Measurements from ENCODE around the gene UNC5A.

Gene UNC5A

GRCh38 chr5:176796411-176796810, 13.9 kb upstream of the UNC5A start:
- Histone ChIP-seq H3K36me3 (replicated peaks in 1 of 2; ENCODE audit: control insufficient read depth in 2 of 2, insufficient read depth in 2 of 2, low read length in 2 of 2) (peaks cover 0 to 2% of the 10 kb centered on the region in 2 donors), H3K4ac (ENCODE audit: low read length) (no peak overlapping the region), H2AFZ (ENCODE audit: low read length) (no peak overlapping the region), H2BK12ac (ENCODE audit: low read length) (no peak overlapping the region), H4K8ac (ENCODE audit: low read depth, low read length) (no peak overlapping the region), H2BK120ac (ENCODE audit: low read depth, low read length) (no peak overlapping the region), H3K4me3 (ENCODE audit: low read length in 2 of 2) (no peak overlapping the region), H3K27me3 (ENCODE audit: control insufficient read depth in 3 of 3, insufficient read depth in 3 of 3, low read depth in 1 of 3, low read length in 3 of 3) (peaks cover 0 to 67% (median 5%) of the 10 kb centered on the region in 3 experiments), H3K18ac (ENCODE audit: low read length) (no peak overlapping the region), H3K9me3 (replicated peaks in 1 of 2; ENCODE audit: control insufficient read depth in 2 of 2, insufficient read depth in 1 of 2, low read depth in 1 of 2, low read length in 2 of 2) (peaks cover 0 to 8% of the 10 kb centered on the region in 2 donors), H4K91ac (ENCODE audit: low read depth, low read length, poor library complexity) (no peak overlapping the region), H2BK5ac (ENCODE audit: low read length) (no peak overlapping the region), H2BK15ac (ENCODE audit: low read length) (no peak overlapping the region), H2AK5ac (ENCODE audit: low read depth, low read length) (no peak overlapping the region), H3K9ac (ENCODE audit: low read depth, low read length, poor library complexity) (no peak overlapping the region), H3K14ac (ENCODE audit: low read length) (no peak overlapping the region), H3K23ac (ENCODE audit: low read depth, low read length, poor library complexity) (no peak overlapping the region), H3K79me1 (ENCODE audit: low read depth, low read length) (no peaks in the 10 kb centered on the region), H3K27ac (replicated peaks; ENCODE audit: low read length) (no peak overlapping the region), H3K4me1 (ENCODE audit: control insufficient read depth in 2 of 2, insufficient read depth in 1 of 2, low read depth in 1 of 2, low read length in 2 of 2) (peaks cover 0 to 8% of the 10 kb centered on the region in 2 donors), H3K4me2 (ENCODE audit: insufficient read depth, low read length, poor library complexity, severe bottlenecking) (no peak overlapping the region)
- no CpG with 5 or more reads among the region's 9 CpGs for WGBS, 2 donors (ENCODE audit: extremely low coverage in 2 of 2, insufficient read length in 2 of 2, insufficient replicate concordance in 1 of 2)
- DNase-seq (ENCODE audit: low spot score), result no peak

GRCh38 chr5:176796970-176797369, 13.4 kb upstream of the UNC5A start:
- H2BK15ac ChIP-seq (ENCODE audit: low read length), result no peak overlapping the region
- H3K4me2 ChIP-seq (ENCODE audit: insufficient read depth, low read length, poor library complexity, severe bottlenecking), result no peak overlapping the region
- H3K27me3 ChIP-seq (ENCODE audit: control insufficient read depth in 3 of 3, insufficient read depth in 3 of 3, low read depth in 1 of 3, low read length in 3 of 3), result peaks cover 0 to 66% (median 5%) of the 10 kb centered on the region in 3 experiments
- no peak overlapping the region for H3K14ac ChIP-seq (ENCODE audit: low read length)
- no peak overlapping the region for H2BK12ac ChIP-seq (ENCODE audit: low read length)
- H3K18ac ChIP-seq (ENCODE audit: low read length), result no peak overlapping the region
- H3K27ac ChIP-seq (replicated peaks; ENCODE audit: low read length), result no peak overlapping the region
- H3K4ac ChIP-seq (ENCODE audit: low read length), result no peak overlapping the region
- H2BK120ac ChIP-seq (ENCODE audit: low read depth, low read length), result no peak overlapping the region
- DNase-seq (ENCODE audit: low spot score), result no peak
- no peak overlapping the region for H4K8ac ChIP-seq (ENCODE audit: low read depth, low read length)
- H3K4me3 ChIP-seq (ENCODE audit: low read length in 2 of 2), result no peak overlapping the region
- H3K9ac ChIP-seq (ENCODE audit: low read depth, low read length, poor library complexity), result no peak overlapping the region
- H3K23ac ChIP-seq (ENCODE audit: low read depth, low read length, poor library complexity), result no peak overlapping the region
- H3K9me3 ChIP-seq (replicated peaks in 1 of 2; ENCODE audit: control insufficient read depth in 2 of 2, insufficient read depth in 1 of 2, low read depth in 1 of 2, low read length in 2 of 2), result peaks cover 0 to 8% of the 10 kb centered on the region in 2 donors
- H3K4me1 ChIP-seq (ENCODE audit: control insufficient read depth in 2 of 2, insufficient read depth in 1 of 2, low read depth in 1 of 2, low read length in 2 of 2), result peaks cover 0 to 8% of the 10 kb centered on the region in 2 donors
- H2BK5ac ChIP-seq (ENCODE audit: low read length), result no peak overlapping the region
- H3K36me3 ChIP-seq (replicated peaks in 1 of 2; ENCODE audit: control insufficient read depth in 2 of 2, insufficient read depth in 2 of 2, low read length in 2 of 2), result peaks cover 0 to 2% of the 10 kb centered on the region in 2 donors
- H3K79me1 ChIP-seq (ENCODE audit: low read depth, low read length), result no peaks in the 10 kb centered on the region
- H2AFZ ChIP-seq (ENCODE audit: low read length), result no peak overlapping the region
- no peak overlapping the region for H2AK5ac ChIP-seq (ENCODE audit: low read depth, low read length)
- WGBS, 2 donors (ENCODE audit: extremely low coverage in 2 of 2, insufficient read length in 2 of 2, insufficient replicate concordance in 1 of 2), result no CpG with 5 or more reads among the region's 2 CpGs
- H4K91ac ChIP-seq (ENCODE audit: low read depth, low read length, poor library complexity), result no peak overlapping the region

DNA sequence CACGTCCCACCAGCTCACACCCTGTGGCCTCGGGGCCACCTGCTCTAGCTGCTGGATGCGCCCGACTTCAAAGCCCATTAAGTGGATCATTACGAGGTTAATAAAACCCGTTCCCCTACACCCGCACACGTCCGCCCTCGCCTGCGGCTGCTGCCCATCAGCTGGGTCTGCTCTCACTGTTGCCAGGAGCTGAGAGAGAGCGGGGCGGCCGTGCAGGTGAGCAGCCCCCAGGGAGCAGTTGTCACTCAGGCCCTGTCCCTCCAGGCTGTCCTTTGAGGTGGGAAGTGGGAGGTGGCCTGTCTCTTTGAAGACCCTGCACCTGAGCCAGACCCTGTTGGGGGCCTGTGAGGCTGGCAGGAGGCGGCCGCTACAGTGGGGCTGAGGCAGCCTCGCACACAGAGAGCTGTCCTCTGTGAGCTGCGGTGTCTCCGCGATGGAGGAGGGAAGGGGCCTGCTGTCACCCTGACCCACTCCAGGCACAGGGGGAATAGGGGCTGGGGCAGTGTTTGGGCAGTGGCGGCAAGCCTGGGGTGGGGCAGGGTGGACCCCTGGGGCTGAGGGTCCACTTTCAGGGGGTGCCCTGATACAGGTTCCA, 12.8 kb upstream of the UNC5A start:
- peak overlapping the region; percentile 59 for H3K23ac ChIP-seq (ENCODE audit: low read depth, low read length, poor library complexity)
- H2BK15ac ChIP-seq (ENCODE audit: low read length), result no peak overlapping the region
- H3K18ac ChIP-seq (ENCODE audit: low read length), result peak overlapping the region; percentile 33
- H3K4ac ChIP-seq (ENCODE audit: low read length), result no peak overlapping the region
- H2BK120ac ChIP-seq (ENCODE audit: low read depth, low read length), result no peak overlapping the region
- no peaks in the 10 kb centered on the region for H3K79me1 ChIP-seq (ENCODE audit: low read depth, low read length)
- peaks cover 0 to 8% of the 10 kb centered on the region in 2 donors for H3K4me1 ChIP-seq (ENCODE audit: control insufficient read depth in 2 of 2, insufficient read depth in 1 of 2, low read depth in 1 of 2, low read length in 2 of 2)
- peak overlapping the region; percentile 2 for H3K9ac ChIP-seq (ENCODE audit: low read depth, low read length, poor library complexity)
- H3K9me3 ChIP-seq (replicated peaks in 1 of 2; ENCODE audit: control insufficient read depth in 2 of 2, insufficient read depth in 1 of 2, low read depth in 1 of 2, low read length in 2 of 2), result peaks cover 0 to 8% of the 10 kb centered on the region in 2 donors
- no peak for DNase-seq (ENCODE audit: low spot score)
- peaks cover 0 to 2% of the 10 kb centered on the region in 2 donors for H3K36me3 ChIP-seq (replicated peaks in 1 of 2; ENCODE audit: control insufficient read depth in 2 of 2, insufficient read depth in 2 of 2, low read length in 2 of 2)
- no peak overlapping the region for H2AFZ ChIP-seq (ENCODE audit: low read length)
- H2AK5ac ChIP-seq (ENCODE audit: low read depth, low read length), result no peak overlapping the region
- H3K27me3 ChIP-seq (ENCODE audit: control insufficient read depth in 3 of 3, insufficient read depth in 3 of 3, low read depth in 1 of 3, low read length in 3 of 3), result peaks cover 0 to 61% (median 5%) of the 10 kb centered on the region in 3 experiments
- H4K8ac ChIP-seq (ENCODE audit: low read depth, low read length), result no peak overlapping the region
- no CpG with 5 or more reads among the region's 21 CpGs for WGBS, 2 donors (ENCODE audit: extremely low coverage in 2 of 2, insufficient read length in 2 of 2, insufficient replicate concordance in 1 of 2)
- no peak overlapping the region for H3K14ac ChIP-seq (ENCODE audit: low read length)
- no peak overlapping the region for H3K4me2 ChIP-seq (ENCODE audit: insufficient read depth, low read length, poor library complexity, severe bottlenecking)
- no peak overlapping the region for H4K91ac ChIP-seq (ENCODE audit: low read depth, low read length, poor library complexity)
- H2BK12ac ChIP-seq (ENCODE audit: low read length), result no peak overlapping the region
- H3K27ac ChIP-seq (replicated peaks; ENCODE audit: low read length), result no peak overlapping the region
- H3K4me3 ChIP-seq (ENCODE audit: low read length in 2 of 2), result no peak overlapping the region
- H2BK5ac ChIP-seq (ENCODE audit: low read length), result no peak overlapping the region

DNA sequence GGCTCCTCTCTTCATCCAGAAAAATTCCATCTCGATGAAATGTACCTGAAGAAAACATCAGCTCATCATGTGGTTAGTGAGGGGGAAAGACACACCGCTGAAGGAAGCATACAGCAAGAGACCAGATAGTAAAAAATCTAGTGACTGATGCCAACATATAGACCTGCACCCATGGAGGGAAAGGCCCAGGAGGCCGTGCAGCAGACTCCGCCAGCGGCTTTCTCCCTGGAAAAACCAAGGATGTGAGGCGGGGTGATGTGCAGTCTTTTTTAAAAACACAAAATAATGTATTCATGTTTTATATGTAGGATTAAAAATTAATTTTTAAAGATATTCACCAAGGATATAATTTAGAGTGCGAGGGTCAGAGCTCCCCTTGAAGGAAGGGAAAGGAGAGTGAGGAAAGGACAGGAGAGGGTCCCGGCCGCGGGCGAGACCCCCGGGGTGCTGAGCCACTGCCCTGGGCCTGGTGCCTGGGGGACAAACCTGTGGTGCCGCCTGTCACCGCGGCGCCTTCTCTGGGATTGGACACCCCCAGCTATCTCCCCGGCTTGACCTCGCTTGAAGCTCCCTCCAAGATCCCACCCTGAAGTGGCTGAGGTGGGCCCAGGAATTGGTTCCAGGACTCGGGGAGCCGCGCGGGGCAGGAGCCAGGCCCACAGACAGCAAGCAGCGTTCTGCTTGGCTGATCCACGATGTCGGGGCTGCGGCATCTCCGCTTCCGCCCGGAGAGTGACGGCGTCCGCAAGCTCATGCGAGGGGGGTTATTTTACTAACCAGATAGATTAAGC, 12.1 kb upstream of the UNC5A start:
- Histone ChIP-seq H3K27me3 (ENCODE audit: control insufficient read depth in 3 of 3, insufficient read depth in 3 of 3, low read depth in 1 of 3, low read length in 3 of 3) (peaks cover 0 to 57% (median 5%) of the 10 kb centered on the region in 3 experiments), H3K9ac (ENCODE audit: low read depth, low read length, poor library complexity) (no peak overlapping the region), H3K4me1 (ENCODE audit: control insufficient read depth in 2 of 2, insufficient read depth in 1 of 2, low read depth in 1 of 2, low read length in 2 of 2) (peaks cover 0 to 6% of the 10 kb centered on the region in 2 donors), H3K4me3 (ENCODE audit: low read length in 2 of 2) (no peak overlapping the region), H3K23ac (ENCODE audit: low read depth, low read length, poor library complexity) (no peak overlapping the region), H4K91ac (ENCODE audit: low read depth, low read length, poor library complexity) (no peak overlapping the region), H3K79me1 (ENCODE audit: low read depth, low read length) (no peaks in the 10 kb centered on the region), H2BK120ac (ENCODE audit: low read depth, low read length) (peak overlapping the region; percentile 22), H2BK5ac (ENCODE audit: low read length) (no peak overlapping the region), H2BK12ac (ENCODE audit: low read length) (no peak overlapping the region), H3K9me3 (replicated peaks in 1 of 2; ENCODE audit: control insufficient read depth in 2 of 2, insufficient read depth in 1 of 2, low read depth in 1 of 2, low read length in 2 of 2) (peaks cover 0 to 8% of the 10 kb centered on the region in 2 donors), H3K36me3 (replicated peaks in 1 of 2; ENCODE audit: control insufficient read depth in 2 of 2, insufficient read depth in 2 of 2, low read length in 2 of 2) (peaks cover 0 to 2% of the 10 kb centered on the region in 2 donors), H3K14ac (ENCODE audit: low read length) (no peak overlapping the region), H3K27ac (replicated peaks; ENCODE audit: low read length) (no peak overlapping the region), H2BK15ac (ENCODE audit: low read length) (no peak overlapping the region), H3K18ac (ENCODE audit: low read length) (peak overlapping the region; percentile 60), H2AFZ (ENCODE audit: low read length) (no peak overlapping the region), H3K4ac (ENCODE audit: low read length) (no peak overlapping the region), H4K8ac (ENCODE audit: low read depth, low read length) (no peak overlapping the region), H3K4me2 (ENCODE audit: insufficient read depth, low read length, poor library complexity, severe bottlenecking) (no peak overlapping the region), H2AK5ac (ENCODE audit: low read depth, low read length) (no peak overlapping the region)
- WGBS, 2 donors (ENCODE audit: extremely low coverage in 2 of 2, insufficient read length in 2 of 2, insufficient replicate concordance in 1 of 2), result no CpG with 5 or more reads among the region's 33 CpGs
- no peak for DNase-seq (ENCODE audit: low spot score)
